Stimulated activated CD4-positive, alpha-beta T cell treated with anti-CD3 and anti-CD28 coated beads, Interleukin-15, amount 100 ng/mL, for 24 hours (primary cell): ENCODE results near the gene SAT2.
"Not testable (repeated sequence)": the region's sequence is repeated elsewhere in the genome, so short reads cannot be mapped to it uniquely, and the experiment has no call there.

Experiments used
- DNase-seq: peaks from one replicate; pipeline ENCODE4 v3.0.0-alpha.2; 2020

The SAT2 gene

DNA sequence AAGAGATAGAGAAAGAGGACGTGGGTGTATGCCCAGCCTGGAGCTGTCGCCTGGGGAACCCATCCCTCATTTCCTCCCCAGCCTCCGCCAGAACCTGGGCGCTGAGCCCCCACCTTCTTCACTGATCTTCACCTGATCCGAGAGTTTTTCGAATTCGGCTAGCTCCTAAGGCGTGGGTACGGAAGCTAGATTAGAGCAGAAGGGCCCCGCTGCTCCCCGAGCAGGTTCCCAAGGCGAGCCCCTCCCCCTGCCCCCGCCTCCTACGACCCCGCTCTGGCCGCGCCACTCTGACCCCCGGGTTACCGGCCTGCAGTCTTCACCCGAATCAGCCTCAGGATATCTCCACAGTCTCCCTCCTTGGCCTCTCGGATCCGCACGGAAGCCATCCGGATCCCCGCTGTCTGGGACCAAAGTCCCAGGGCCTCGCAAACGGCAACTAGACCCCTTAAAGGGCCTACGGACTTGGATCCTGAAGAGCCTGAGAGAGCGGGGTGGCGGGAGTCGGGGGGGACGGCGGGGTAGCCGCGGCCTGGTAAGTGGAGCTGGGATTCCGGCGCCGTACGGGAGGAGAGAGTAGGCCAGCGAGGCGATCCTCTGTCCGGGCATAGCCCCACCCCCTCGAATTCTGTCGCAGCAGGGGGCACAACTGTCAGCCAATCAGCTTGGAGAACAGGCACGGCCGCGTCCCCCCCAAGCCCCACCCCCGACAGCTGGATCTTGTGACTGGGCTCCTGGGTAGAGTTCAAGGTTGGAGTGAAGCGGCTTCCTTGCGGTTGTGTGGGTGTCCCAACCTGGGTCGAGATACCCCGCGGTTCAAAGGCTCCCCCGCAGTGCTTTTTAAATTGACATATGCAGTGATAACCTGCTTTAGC, at the start of gene SAT2:
Gene SAT2, minus strand, starts transcription at position 572 of the 872 bp plus-strand sequence. Its CDS starts 186 bp downstream, at position 386.
- peak; percentile 92 for DNase-seq

GRCh38 chr17:7676533-7676932, 48.9 kb upstream of the SAT2 start:
- DNase-seq = no peak

DNA sequence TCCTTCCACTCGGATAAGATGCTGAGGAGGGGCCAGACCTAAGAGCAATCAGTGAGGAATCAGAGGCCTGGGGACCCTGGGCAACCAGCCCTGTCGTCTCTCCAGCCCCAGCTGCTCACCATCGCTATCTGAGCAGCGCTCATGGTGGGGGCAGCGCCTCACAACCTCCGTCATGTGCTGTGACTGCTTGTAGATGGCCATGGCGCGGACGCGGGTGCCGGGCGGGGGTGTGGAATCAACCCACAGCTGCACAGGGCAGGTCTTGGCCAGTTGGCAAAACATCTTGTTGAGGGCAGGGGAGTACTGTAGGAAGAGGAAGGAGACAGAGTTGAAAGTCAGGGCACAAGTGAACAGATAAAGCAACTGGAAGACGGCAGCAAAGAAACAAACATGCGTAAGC, 47.3 kb upstream of the SAT2 start:
- no peak for DNase-seq

DNA sequence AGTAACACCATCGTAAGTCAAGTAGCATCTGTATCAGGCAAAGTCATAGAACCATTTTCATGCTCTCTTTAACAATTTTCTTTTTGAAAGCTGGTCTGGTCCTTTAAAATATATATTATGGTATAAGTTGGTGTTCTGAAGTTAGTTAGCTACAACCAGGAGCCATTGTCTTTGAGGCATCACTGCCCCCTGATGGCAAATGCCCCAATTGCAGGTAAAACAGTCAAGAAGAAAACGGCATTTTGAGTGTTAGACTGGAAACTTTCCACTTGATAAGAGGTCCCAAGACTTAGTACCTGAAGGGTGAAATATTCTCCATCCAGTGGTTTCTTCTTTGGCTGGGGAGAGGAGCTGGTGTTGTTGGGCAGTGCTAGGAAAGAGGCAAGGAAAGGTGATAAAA, 45.6 kb upstream of the SAT2 start:
- peak; percentile 67 for DNase-seq

GRCh38 chr17:7668482-7668881, 40.9 kb upstream of the SAT2 start:
- no peak for DNase-seq

- DNase-seq = no peak
Measured at GRCh38 chr17:7667656-7668406, 40.2 kb upstream of the SAT2 start.

GRCh38 chr17:7656958-7657609, 29.5 kb upstream of the SAT2 start:
- no peak for DNase-seq

DNA sequence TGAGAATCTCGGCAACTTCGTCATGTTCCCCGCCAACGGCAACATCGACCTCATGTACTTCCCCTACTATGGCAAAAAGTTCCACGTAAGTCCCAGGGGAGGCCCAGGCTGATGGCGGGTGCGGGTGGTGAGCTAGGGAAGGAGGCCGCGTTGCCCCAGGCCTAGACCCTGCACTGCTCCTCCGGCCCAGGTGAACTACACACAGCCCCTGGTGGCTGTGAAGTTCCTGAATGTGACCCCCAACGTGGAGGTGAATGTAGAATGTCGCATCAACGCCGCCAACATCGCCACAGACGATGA, 27.9 kb upstream of the SAT2 start:
- no peak for DNase-seq

DNA sequence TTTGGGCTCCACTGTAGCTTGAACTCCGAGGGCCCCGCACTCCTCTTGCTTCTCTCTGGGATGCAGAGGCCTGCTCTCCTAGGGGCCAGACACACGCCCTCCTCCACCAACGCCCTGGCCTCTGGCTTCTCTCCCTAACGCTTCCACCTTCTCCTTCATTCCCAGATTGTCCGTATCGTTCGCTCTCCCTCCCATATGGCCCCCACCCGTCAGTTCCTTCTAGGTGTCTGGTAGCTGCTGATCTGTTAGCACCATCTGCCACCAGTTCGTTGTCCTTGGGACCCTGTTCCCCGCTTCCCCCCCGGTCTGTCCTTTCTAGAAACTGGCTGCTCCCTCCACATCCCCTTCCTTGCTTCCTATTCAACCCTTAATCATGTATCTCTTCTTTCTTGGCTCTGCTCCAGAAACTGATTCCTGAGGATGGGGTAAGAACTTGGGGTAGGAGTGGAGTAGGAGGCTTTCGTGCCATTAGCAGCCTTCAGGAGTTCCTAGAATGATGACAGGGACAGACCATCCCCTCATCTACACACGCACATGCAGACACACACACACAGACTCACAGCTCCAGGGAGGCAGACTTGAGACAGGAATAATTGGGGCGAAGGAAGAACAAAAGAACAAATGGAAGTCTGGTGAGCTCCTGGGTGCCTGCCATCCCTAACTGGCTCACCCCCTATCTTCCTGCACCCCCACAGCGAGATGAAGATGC, 27.4 kb upstream of the SAT2 start:
- DNase-seq = no peak

- no peak for DNase-seq
Measured at GRCh38 chr17:7652388-7653356, 25.1 kb upstream of the SAT2 start.

DNA sequence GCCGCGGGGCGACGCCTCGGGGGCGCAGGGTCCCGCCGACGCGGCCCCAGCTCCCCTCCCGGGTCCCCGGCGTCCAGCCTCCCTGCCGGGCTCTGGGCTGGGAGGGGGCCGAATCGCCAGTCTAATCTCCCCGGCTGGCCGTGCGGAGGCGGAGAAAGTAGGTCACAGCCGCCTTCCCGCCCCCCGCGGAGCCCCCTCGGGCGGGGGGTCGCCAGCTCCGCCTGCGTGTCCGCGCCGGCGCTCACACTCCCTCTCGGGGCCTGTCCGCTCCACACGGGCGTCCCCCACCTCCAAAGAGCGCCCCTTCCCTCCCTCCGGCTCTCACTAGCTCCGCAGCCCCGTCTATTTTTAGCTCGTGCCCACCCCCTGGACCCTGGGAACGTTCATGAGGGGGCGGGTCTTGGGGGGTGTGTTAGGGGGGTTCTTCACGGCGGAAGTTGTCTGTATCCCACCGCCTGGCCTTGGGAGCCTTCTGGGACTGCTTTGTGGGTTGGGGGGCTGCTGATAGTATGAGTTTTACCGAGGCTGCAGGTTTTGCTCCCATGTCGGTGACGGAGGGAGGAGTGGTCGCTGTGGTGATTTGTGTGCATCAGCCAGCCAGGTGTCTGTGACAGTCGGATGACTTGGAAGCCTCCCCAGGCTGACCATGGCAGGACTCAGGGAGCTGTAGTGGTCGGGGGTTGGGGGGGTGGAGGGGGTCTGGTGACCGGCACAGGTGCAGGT, 24.2 kb upstream of the SAT2 start:
- DNase-seq = no peak

DNA sequence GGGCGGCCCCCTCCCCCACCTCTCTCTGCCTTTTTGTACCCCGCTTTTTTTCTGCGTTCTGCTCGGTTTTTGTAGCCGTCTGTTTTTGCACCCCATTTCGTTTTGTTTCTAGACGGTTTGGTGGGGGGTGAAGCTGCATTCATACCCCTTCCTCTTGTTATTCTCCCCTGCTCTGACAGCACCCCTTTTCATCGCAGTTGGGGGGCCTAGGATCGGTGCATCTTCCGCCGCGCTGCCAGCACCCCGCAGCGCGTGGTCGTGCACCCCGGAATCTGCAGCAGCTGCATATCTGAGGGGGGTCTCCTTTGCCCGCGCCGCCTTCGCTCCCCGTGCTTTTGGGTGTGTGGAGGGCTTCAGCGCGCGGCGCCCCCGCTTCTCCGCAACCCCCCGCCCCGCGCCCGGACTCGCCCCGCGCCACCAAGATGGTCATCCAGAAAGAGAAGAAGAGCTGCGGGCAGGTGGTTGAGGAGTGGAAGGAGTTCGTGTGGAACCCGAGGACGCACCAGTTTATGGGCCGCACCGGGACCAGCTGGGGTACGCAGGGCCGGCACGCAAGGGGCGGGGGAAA, 23.6 kb upstream of the SAT2 start:
- DNase-seq = no peak

- DNase-seq = peak; percentile 84
Measured at GRCh38 chr17:7650509-7651096, 23.0 kb upstream of the SAT2 start, which contains the start of gene ATP1B2. ATP1B2 (plus strand) TSS chr17:7650926; CDS start chr17:7651519, 593 bp downstream.

- no peak for DNase-seq
Measured at GRCh38 chr17:7647018-7647417, 19.4 kb upstream of the SAT2 start.

- no peak for DNase-seq
Measured at GRCh38 chr17:7646457-7646856, 18.8 kb upstream of the SAT2 start.

- no peak for DNase-seq
Measured at GRCh38 chr17:7644775-7645174, 17.2 kb upstream of the SAT2 start.

- not testable (repeated sequence) for DNase-seq
Measured at GRCh38 chr17:7641635-7642034, 14.0 kb upstream of the SAT2 start.

DNA sequence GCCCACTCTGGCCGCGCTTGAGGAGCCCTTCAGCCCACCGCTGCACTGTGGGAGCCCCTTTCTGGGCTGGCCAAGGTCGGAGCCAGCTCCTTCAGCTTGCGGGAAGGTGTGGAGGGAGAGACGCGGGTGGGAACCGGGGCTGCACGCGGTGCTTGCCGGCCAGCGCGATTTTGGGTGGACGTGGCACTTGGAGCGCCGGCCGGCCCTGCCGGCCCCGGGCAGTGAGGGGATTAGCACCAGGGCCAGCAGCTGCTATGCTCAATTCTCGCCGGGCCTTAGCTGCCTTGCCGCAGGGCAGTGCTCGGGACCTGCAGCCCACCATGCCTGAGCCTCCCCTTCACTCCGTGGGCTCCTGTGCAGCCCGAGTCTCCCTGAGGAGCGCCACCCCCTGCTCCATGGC, 13.2 kb upstream of the SAT2 start:
- no peak for DNase-seq

- no peak for DNase-seq
Measured at GRCh38 chr17:7636163-7636562, 8.5 kb upstream of the SAT2 start.

- peak; percentile 37 for DNase-seq
Measured at GRCh38 chr17:7634384-7634783, 6.8 kb upstream of the SAT2 start.
